Measurements from ENCODE around the gene XRCC3.
"Not testable (repeated sequence)": the region's sequence is repeated elsewhere in the genome, so short reads cannot be mapped to it uniquely, and the experiment has no call there.

The XRCC3 gene

DNA sequence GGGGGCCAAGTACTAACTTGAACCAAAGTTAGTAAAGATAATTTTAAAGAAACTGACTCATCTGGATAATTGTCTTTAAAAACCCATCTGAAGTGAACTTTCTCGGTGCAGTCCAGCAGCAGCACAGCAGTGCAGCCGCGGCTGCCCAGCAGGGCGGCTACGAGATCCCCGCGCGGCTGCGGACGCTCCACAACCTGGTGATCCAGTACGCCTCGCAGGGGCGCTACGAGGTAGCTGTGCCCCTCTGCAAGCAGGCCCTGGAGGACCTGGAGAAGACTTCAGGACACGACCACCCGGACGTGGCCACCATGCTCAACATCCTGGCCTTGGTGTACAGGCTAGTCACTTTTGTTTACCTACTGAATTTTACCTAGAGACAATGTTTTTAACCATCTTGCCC is 52.7 kb downstream of the XRCC3 start:
- H3K27ac Mint-ChIP-seq = no peak overlapping the region
- peaks cover 100% of the 10 kb centered on the region for H3K36me3 Mint-ChIP-seq
- H3K4me1 Mint-ChIP-seq = peaks cover 6% of the 10 kb centered on the region
- H3K9me3 Mint-ChIP-seq = no peaks in the 10 kb centered on the region
- DNase-seq (ENCODE audit: low spot score in 2 of 2) (no peak), ATAC-seq (no peak)
- no peak overlapping the region for H3K4me3 Mint-ChIP-seq

DNA sequence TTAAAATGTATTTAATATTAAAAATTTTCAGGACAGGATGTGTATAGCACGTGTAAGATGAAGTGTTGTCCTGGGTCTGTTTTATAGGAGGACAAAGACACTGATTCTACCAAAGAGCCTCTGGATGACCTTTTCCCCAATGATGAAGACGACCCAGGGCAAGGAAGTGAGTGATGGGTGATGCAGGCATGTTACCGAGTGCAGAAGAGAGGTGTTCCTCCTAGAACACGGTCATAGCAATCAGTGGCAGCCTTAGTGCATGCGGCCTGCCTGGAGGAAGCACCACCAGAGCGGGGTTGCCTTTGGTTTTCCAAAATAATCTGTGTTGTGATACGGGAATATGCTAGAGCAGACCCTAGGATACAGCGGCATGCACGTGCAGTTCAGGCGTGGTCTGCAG is 53.2 kb downstream of the XRCC3 start:
- no peaks in the 10 kb centered on the region for H3K9me3 Mint-ChIP-seq
- DNase-seq (ENCODE audit: low spot score in 2 of 2) = no peak
- no peak for ATAC-seq
- H3K4me1 Mint-ChIP-seq = peaks cover 6% of the 10 kb centered on the region
- no peak overlapping the region for H3K4me3 Mint-ChIP-seq
- no peak overlapping the region for H3K27ac Mint-ChIP-seq
- H3K36me3 Mint-ChIP-seq = peaks cover 100% of the 10 kb centered on the region

- peaks cover 100% of the 10 kb centered on the region for H3K36me3 Mint-ChIP-seq
- H3K4me3 Mint-ChIP-seq = no peak overlapping the region
- DNase-seq (ENCODE audit: low spot score in 2 of 2) (no peak), ATAC-seq (no peak)
- H3K27ac Mint-ChIP-seq = peak overlapping the region; percentile 17
- peaks cover 6% of the 10 kb centered on the region for H3K4me1 Mint-ChIP-seq
- no peaks in the 10 kb centered on the region for H3K9me3 Mint-ChIP-seq
These were observed 55.6 kb downstream of the XRCC3 start for GRCh38 chr14:103659631-103660030.

DNA sequence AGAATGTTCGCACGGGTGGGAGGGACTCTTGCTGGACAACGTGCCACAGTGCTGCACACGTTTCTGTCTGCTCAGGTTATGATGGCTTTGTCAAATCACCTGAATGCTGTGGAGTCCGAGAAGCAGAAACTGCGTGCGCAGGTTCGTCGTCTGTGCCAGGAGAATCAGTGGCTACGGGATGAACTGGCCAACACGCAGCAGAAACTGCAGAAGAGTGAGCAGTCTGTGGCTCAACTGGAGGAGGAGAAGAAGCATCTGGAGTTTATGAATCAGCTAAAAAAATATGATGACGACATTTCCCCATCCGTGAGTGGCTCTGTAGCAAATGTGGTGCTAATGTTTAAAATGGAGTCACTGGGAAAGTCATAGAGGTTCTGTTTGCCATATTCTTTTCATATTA is 57.8 kb downstream of the XRCC3 start:
- Mint-ChIP-seq H3K27ac (no peak overlapping the region), H3K4me1 (peaks cover 7% of the 10 kb centered on the region), H3K4me3 (no peak overlapping the region), H3K9me3 (no peaks in the 10 kb centered on the region), H3K36me3 (peaks cover 100% of the 10 kb centered on the region)
- no peak for DNase-seq (ENCODE audit: low spot score in 2 of 2)
- no peak for ATAC-seq

- Mint-ChIP-seq H3K36me3 (peaks cover 94% of the 10 kb centered on the region), H3K27ac (peak overlapping the region; percentile 63), H3K9me3 (no peaks in the 10 kb centered on the region), H3K4me3 (no peak overlapping the region), H3K4me1 (peaks cover 7% of the 10 kb centered on the region)
- no peak for DNase-seq (ENCODE audit: low spot score in 2 of 2)
- no peak for ATAC-seq
These were observed 58.5 kb downstream of the XRCC3 start for GRCh38 chr14:103656756-103657133.

- Mint-ChIP-seq H3K27ac (peak overlapping the region; percentile 63), H3K4me1 (peaks cover 7% of the 10 kb centered on the region), H3K4me3 (no peak overlapping the region), H3K36me3 (peaks cover 88% of the 10 kb centered on the region), H3K9me3 (no peaks in the 10 kb centered on the region)
- no peak for ATAC-seq
- DNase-seq (ENCODE audit: low spot score in 2 of 2) = no peak
These were observed 59.1 kb downstream of the XRCC3 start for GRCh38 chr14:103656031-103656755.

DNA sequence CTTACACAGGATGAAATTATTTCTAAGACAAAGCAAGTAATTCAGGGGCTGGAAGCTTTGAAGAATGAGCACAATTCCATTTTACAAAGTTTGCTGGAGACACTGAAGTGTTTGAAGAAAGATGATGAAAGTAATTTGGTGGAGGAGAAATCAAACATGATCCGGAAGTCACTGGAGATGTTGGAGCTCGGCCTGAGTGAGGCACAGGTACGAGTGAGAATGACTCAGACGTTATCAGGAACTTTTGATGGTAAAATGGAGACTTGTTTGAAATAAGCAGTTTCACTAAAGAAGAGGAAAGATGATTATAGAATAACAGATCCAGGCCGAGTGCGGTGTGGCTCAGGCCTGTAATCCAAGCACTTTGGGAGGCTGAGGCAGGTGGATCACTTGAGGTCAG is 60.6 kb downstream of the XRCC3 start:
- H3K4me1 Mint-ChIP-seq = peaks cover 12% of the 10 kb centered on the region
- no peak for DNase-seq (ENCODE audit: low spot score in 2 of 2)
- peak overlapping the region; percentile 32 for H3K27ac Mint-ChIP-seq
- H3K4me3 Mint-ChIP-seq = no peak overlapping the region
- H3K9me3 Mint-ChIP-seq = no peaks in the 10 kb centered on the region
- peaks cover 82% of the 10 kb centered on the region for H3K36me3 Mint-ChIP-seq
- ATAC-seq = no peak

DNA sequence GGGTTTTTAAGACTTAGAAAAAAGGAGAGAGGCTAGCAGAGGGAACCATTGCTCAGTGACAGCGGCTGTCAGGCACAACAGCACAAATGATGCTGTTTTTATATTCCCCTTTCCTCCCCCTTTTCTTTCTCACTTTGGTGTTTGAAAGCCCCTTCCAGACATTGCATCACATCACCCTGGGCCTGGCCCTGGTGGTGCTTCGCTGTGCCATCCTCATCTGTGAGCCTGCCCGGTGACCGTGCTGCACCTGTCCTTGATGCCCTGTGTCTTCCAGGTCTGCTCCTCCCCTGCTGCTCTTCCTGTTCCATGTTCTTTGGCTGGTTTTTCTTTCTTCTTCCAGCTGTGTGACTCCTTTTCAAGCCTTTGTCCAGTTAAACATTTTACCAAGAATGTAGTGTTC is 61.4 kb downstream of the XRCC3 start:
- no peak for ATAC-seq
- no peak for DNase-seq (ENCODE audit: low spot score in 2 of 2)
- Mint-ChIP-seq H3K9me3 (no peaks in the 10 kb centered on the region), H3K36me3 (peaks cover 74% of the 10 kb centered on the region), H3K27ac (peak overlapping the region; percentile 32), H3K4me3 (no peak overlapping the region), H3K4me1 (peaks cover 12% of the 10 kb centered on the region)

DNA sequence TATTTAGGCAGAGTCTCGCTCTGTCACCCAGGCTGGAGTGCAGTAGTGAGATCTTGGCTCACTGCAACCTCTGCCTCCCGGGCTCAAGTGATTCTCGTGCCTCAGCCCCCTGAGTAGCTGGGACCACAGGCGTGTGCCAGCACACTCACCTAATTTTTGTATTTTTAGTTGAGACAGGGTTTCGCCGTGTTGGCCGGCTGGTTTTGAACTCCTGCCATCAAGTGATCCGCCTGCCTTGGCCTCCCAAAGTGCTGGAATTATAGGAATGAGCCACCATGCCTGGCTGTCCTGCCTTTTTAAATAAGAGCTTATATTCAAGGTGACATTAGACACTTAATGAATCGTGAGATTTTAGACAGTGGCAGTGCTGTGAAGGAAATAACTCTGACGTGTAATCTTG is 61.9 kb downstream of the XRCC3 start:
- Mint-ChIP-seq H3K27ac (peak overlapping the region; percentile 32), H3K4me1 (peaks cover 12% of the 10 kb centered on the region), H3K36me3 (peaks cover 72% of the 10 kb centered on the region)
- not testable (repeated sequence) for H3K9me3 Mint-ChIP-seq; ATAC-seq; H3K4me3 Mint-ChIP-seq; DNase-seq (ENCODE audit: low spot score in 2 of 2)

DNA sequence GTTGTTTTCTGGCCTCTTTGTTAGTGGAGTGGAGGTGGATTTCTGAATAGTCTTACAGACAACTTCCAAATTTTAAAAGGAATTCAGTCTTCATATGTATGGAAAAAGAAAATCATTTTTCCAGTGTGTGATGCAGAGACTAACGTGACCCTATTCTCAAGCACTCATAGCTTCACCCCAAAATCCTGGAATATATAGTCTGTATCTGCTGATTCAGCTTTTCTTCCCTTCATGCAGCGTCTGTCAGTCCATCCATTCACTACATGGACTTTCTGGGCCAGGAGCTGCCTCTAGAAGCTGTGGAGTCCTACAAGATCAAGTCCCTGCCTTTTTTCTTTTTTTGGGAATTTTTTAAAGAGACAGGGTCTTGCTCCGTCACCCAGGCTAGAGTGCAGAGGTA is 62.4 kb downstream of the XRCC3 start:
- ATAC-seq = no peak
- no peak for DNase-seq (ENCODE audit: low spot score in 2 of 2)
- no peak overlapping the region for H3K4me3 Mint-ChIP-seq
- H3K27ac Mint-ChIP-seq = no peak overlapping the region
- no peaks in the 10 kb centered on the region for H3K9me3 Mint-ChIP-seq
- peaks cover 12% of the 10 kb centered on the region for H3K4me1 Mint-ChIP-seq
- peaks cover 71% of the 10 kb centered on the region for H3K36me3 Mint-ChIP-seq

GRCh38 chr14:103651585-103651984 is 63.7 kb downstream of the XRCC3 start:
- peaks cover 12% of the 10 kb centered on the region for H3K4me1 Mint-ChIP-seq
- ATAC-seq (no peak), DNase-seq (ENCODE audit: low spot score in 2 of 2) (no peak)
- no peaks in the 10 kb centered on the region for H3K9me3 Mint-ChIP-seq
- H3K4me3 Mint-ChIP-seq = no peak overlapping the region
- H3K36me3 Mint-ChIP-seq = peaks cover 59% of the 10 kb centered on the region
- H3K27ac Mint-ChIP-seq = peak overlapping the region; percentile 68

DNA sequence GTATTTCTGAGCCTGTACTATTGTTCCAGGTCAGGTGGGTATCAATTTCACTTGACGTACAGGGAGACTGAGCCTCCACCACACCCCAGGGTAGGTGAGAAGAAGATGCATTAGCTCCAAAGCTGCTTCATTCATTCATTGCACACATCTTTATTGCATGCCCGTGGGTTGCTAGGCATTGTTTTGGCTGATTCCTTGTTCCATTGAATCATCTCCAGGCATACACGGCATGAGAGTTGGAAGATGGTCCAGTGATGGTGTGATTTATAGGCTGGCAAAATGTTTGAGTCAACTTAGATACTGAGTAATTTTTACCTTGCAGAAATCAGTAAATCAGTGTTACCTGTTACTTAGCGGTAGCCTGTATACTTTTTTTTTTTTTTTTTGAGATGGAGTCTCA is 65.0 kb downstream of the XRCC3 start:
- H3K4me3 Mint-ChIP-seq = no peak overlapping the region
- H3K27ac Mint-ChIP-seq = no peak overlapping the region

GRCh38 chr14:103649001-103649400 is 66.2 kb downstream of the XRCC3 start:
- Mint-ChIP-seq H3K27ac (no peak overlapping the region), H3K9me3 (no peaks in the 10 kb centered on the region), H3K4me3 (no peak overlapping the region), H3K4me1 (peaks cover 21% of the 10 kb centered on the region), H3K36me3 (peaks cover 33% of the 10 kb centered on the region)
- DNase-seq (ENCODE audit: low spot score in 2 of 2) = no peak
- no peak for ATAC-seq

More for the DNA sequence above, 65.0 kb downstream of the XRCC3 start:
- H3K36me3 Mint-ChIP-seq = peaks cover 45% of the 10 kb centered on the region
- DNase-seq (ENCODE audit: low spot score in 2 of 2) (no peak), ATAC-seq (no peak)
- peaks cover 15% of the 10 kb centered on the region for H3K4me1 Mint-ChIP-seq
- no peaks in the 10 kb centered on the region for H3K9me3 Mint-ChIP-seq

All from stimulated activated effector memory CD8-positive, alpha-beta T cell treated with anti-CD3 and anti-CD28 coated beads, Interleukin-12 subunit alpha, Interleukin-12 subunit beta, amount 100 ng/mL, for 72 hours (primary cell).